A673 (cell line): Measurements from ENCODE around the gene PSMB2.

Experiments
- EZH2 ChIP-seq: fragments of 200-600 bp; sonication (generic); IDR thresholded peaks from 2 replicates; pipeline ENCODE4 v1.6.1; 2017; ENCODE audit warnings: borderline replicate concordance, low read depth, mild to moderate bottlenecking, mixed read lengths, antibody characterized with exemption, low read length; ENCODE audit not compliant: poor library complexity, severe bottlenecking
- TF ChIP-seq, protein P1 (sequence below): fragments of 300-800, 200-600 bp; sonication (generic); conservative IDR thresholded peaks from 2 replicates; pipeline ENCODE4 v1.5.1; 2017; ENCODE audit warnings: low read depth, mild to moderate bottlenecking, antibody characterized with exemption, low read length, moderate library complexity, mixed read lengths

- TF ChIP-seq, protein P1, sequence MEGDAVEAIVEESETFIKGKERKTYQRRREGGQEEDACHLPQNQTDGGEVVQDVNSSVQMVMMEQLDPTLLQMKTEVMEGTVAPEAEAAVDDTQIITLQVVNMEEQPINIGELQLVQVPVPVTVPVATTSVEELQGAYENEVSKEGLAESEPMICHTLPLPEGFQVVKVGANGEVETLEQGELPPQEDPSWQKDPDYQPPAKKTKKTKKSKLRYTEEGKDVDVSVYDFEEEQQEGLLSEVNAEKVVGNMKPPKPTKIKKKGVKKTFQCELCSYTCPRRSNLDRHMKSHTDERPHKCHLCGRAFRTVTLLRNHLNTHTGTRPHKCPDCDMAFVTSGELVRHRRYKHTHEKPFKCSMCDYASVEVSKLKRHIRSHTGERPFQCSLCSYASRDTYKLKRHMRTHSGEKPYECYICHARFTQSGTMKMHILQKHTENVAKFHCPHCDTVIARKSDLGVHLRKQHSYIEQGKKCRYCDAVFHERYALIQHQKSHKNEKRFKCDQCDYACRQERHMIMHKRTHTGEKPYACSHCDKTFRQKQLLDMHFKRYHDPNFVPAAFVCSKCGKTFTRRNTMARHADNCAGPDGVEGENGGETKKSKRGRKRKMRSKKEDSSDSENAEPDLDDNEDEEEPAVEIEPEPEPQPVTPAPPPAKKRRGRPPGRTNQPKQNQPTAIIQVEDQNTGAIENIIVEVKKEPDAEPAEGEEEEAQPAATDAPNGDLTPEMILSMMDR = no peak
- no peak for TF ChIP-seq EZH2
Observed at GRCh38 chr1:35573198-35574124, 67.9 kb downstream of the PSMB2 start, which contains the start of gene TFAP2E.
